Iris pigment epithelial cell (primary cell): Measurements from ENCODE around the gene BET1L.
"Not testable (repeated sequence)": the region's sequence is repeated elsewhere in the genome, so short reads cannot be mapped to it uniquely, and the experiment has no call there.

Source experiments
- DNase-seq: peaks from one replicate; pipeline ENCODE4 v3.0.0-alpha.2; 2011; ENCODE audit warnings: low read depth

Gene BET1L

GRCh38 chr11:207208-207862 is at the start of gene BET1L, which contains the start of gene RIC8A:
Gene BET1L (minus strand): TSS chr11:207399. CDS start chr11:207321, 78 bp downstream.
Gene RIC8A (plus strand): TSS chr11:207708. CDS start chr11:208855, 1,147 bp downstream.
- DNase-seq = peak; percentile 99

GRCh38 chr11:255816-256215 is 48.6 kb upstream of the BET1L start:
- DNase-seq = no peak

GRCh38 chr11:255176-255575 is 48.0 kb upstream of the BET1L start:
- peak; percentile 48 for DNase-seq

- DNase-seq = no peak
Observed at GRCh38 chr11:253886-254270, 46.7 kb upstream of the BET1L start.

- no peak for DNase-seq
Observed at GRCh38 chr11:253160-253885, 46.1 kb upstream of the BET1L start.

- DNase-seq = no peak
Observed at GRCh38 chr11:252666-253065, 45.5 kb upstream of the BET1L start.

GRCh38 chr11:251550-251949 is 44.4 kb upstream of the BET1L start:
- DNase-seq = no peak

- DNase-seq = peak; percentile 65
Observed at GRCh38 chr11:250740-251299, 43.6 kb upstream of the BET1L start.

- no peak for DNase-seq
Observed at GRCh38 chr11:250274-250673, 43.1 kb upstream of the BET1L start.

GRCh38 chr11:249062-249461 is 41.9 kb upstream of the BET1L start:
- no peak for DNase-seq

- no peak for DNase-seq
Observed at GRCh38 chr11:244376-244775, 37.2 kb upstream of the BET1L start.

GRCh38 chr11:241634-242033 is 34.4 kb upstream of the BET1L start:
- DNase-seq = no peak

- DNase-seq = no peak
Observed at GRCh38 chr11:240315-240714, 33.1 kb upstream of the BET1L start.

GRCh38 chr11:238346-238745 is 31.1 kb upstream of the BET1L start:
- DNase-seq = not testable (repeated sequence)

- DNase-seq = peak; percentile 86
Observed at GRCh38 chr11:236774-237767, 29.9 kb upstream of the BET1L start, which contains the start of gene PSMD13. Gene PSMD13 (plus strand): TSS chr11:236976. CDS start chr11:237050, 74 bp downstream.

GRCh38 chr11:235997-236773 is 29.0 kb upstream of the BET1L start, which contains the start of gene SIRT3:
Gene SIRT3 (minus strand): TSS chr11:236342. CDS start chr11:236328, 14 bp downstream.
- DNase-seq = peak; percentile 79

GRCh38 chr11:235609-235996 is 28.4 kb upstream of the BET1L start:
- peak; percentile 30 for DNase-seq

GRCh38 chr11:235180-235579 is 28.0 kb upstream of the BET1L start:
- DNase-seq = no peak

- no peak for DNase-seq
Observed at GRCh38 chr11:232783-233565, 25.8 kb upstream of the BET1L start.

GRCh38 chr11:230431-230830 is 23.2 kb upstream of the BET1L start:
- DNase-seq = no peak
